ENCODE measurements around the gene DOCK4.
A peak's percentile ranks its signal among the peaks of the same experiment; 100 is the strongest.

DOCK4 gene

GRCh38 chr7:111730476-111731300 lies 475.5 kb downstream of the DOCK4 start:
- DNase-seq = peak; percentile 11
- no peak overlapping the region for H3K18ac ChIP-seq (ENCODE audit: low read depth in 1 of 2, low read length in 2 of 2)
- peaks cover 31 to 36% of the 10 kb centered on the region in 2 experiments for H3K36me3 ChIP-seq (ENCODE audit: control insufficient read depth in 1 of 2, insufficient read depth in 2 of 2, low read depth in 1 of 2, low read length in 2 of 2)
- H2BK12ac ChIP-seq (ENCODE audit: low read length in 2 of 2) = no peak overlapping the region
- no peak overlapping the region for H3K4me3 ChIP-seq (ENCODE audit: insufficient read depth in 1 of 2, low read depth in 1 of 2, low read length in 2 of 2)
- H2AFZ ChIP-seq (ENCODE audit: low read depth, low read length) = no peak overlapping the region
- H4K91ac ChIP-seq (ENCODE audit: low read length) = no peak overlapping the region
- H2BK5ac ChIP-seq (ENCODE audit: low read depth, low read length, poor library complexity, severe bottlenecking) = no peak overlapping the region
- H3K4me2 ChIP-seq (ENCODE audit: low read length, poor library complexity, severe bottlenecking) = no peak overlapping the region
- no peak overlapping the region for H4K8ac ChIP-seq (ENCODE audit: low read length)
- no peak overlapping the region for H3K9ac ChIP-seq (ENCODE audit: low read length)
- no peak overlapping the region for H2BK15ac ChIP-seq (ENCODE audit: low read depth, poor library complexity, severe bottlenecking)
- H3K9me3 ChIP-seq (ENCODE audit: control insufficient read depth, low read length) = no peaks in the 10 kb centered on the region
- H3K4ac ChIP-seq (ENCODE audit: low read depth in 1 of 2, low read length in 2 of 2) = no peak overlapping the region
- H3K4me1 ChIP-seq (ENCODE audit: control insufficient read depth, insufficient read depth, low read depth, low read length) = no peaks in the 10 kb centered on the region
- H3K27me3 ChIP-seq (ENCODE audit: control insufficient read depth in 1 of 2, insufficient read depth in 1 of 2, low read length in 2 of 2) = no peaks in the 10 kb centered on the region
- no peak overlapping the region for H3K14ac ChIP-seq (ENCODE audit: low read length in 2 of 2)
- 97% methylated on average over 13 of the region's 13 CpGs for WGBS
- no peak overlapping the region for H2BK120ac ChIP-seq (ENCODE audit: low read depth, low read length)
- peaks cover 2% of the 10 kb centered on the region for H3K79me1 ChIP-seq (replicated peaks; ENCODE audit: low read length, poor library complexity, severe bottlenecking)
- H3K23ac ChIP-seq (ENCODE audit: low read length in 2 of 2) = no peak overlapping the region
- H2AK5ac ChIP-seq (ENCODE audit: low read length, severe bottlenecking) = no peak overlapping the region
- H3K27ac ChIP-seq (ENCODE audit: low read length, poor library complexity, severe bottlenecking) = no peak overlapping the region

- Histone ChIP-seq H3K14ac (ENCODE audit: low read length in 2 of 2) (no peak overlapping the region), H4K91ac (ENCODE audit: low read length) (no peak overlapping the region), H2AK5ac (ENCODE audit: low read length, severe bottlenecking) (no peak overlapping the region), H2BK12ac (ENCODE audit: low read length in 2 of 2) (no peak overlapping the region), H3K27ac (ENCODE audit: low read length, poor library complexity, severe bottlenecking) (no peak overlapping the region), H2BK5ac (ENCODE audit: low read depth, low read length, poor library complexity, severe bottlenecking) (no peak overlapping the region), H3K79me1 (replicated peaks; ENCODE audit: low read length, poor library complexity, severe bottlenecking) (peaks cover 2% of the 10 kb centered on the region), H2BK15ac (ENCODE audit: low read depth, poor library complexity, severe bottlenecking) (no peak overlapping the region), H4K8ac (ENCODE audit: low read length) (no peak overlapping the region), H3K9me3 (ENCODE audit: control insufficient read depth, low read length) (no peaks in the 10 kb centered on the region), H2BK120ac (ENCODE audit: low read depth, low read length) (no peak overlapping the region), H3K18ac (ENCODE audit: low read depth in 1 of 2, low read length in 2 of 2) (no peak overlapping the region), H3K27me3 (ENCODE audit: control insufficient read depth in 1 of 2, insufficient read depth in 1 of 2, low read length in 2 of 2) (no peaks in the 10 kb centered on the region), H3K4me1 (ENCODE audit: control insufficient read depth, insufficient read depth, low read depth, low read length) (no peaks in the 10 kb centered on the region), H3K4ac (ENCODE audit: low read depth in 1 of 2, low read length in 2 of 2) (no peak overlapping the region), H2AFZ (ENCODE audit: low read depth, low read length) (no peak overlapping the region), H3K4me2 (ENCODE audit: low read length, poor library complexity, severe bottlenecking) (no peak overlapping the region), H3K4me3 (ENCODE audit: insufficient read depth in 1 of 2, low read depth in 1 of 2, low read length in 2 of 2) (no peak overlapping the region), H3K36me3 (ENCODE audit: control insufficient read depth in 1 of 2, insufficient read depth in 2 of 2, low read depth in 1 of 2, low read length in 2 of 2) (peaks cover 33 to 36% of the 10 kb centered on the region in 2 experiments), H3K23ac (ENCODE audit: low read length in 2 of 2) (no peak overlapping the region), H3K9ac (ENCODE audit: low read length) (no peak overlapping the region)
- no peak for DNase-seq
- WGBS = 96% methylated on average over 2 of the region's 6 CpGs
Observed at GRCh38 chr7:111730057-111730456, 476.1 kb downstream of the DOCK4 start.

- 91% methylated on average over 7 of the region's 7 CpGs for WGBS
- Histone ChIP-seq H3K4me1 (ENCODE audit: control insufficient read depth, insufficient read depth, low read depth, low read length) (no peaks in the 10 kb centered on the region), H3K23ac (ENCODE audit: low read length in 2 of 2) (no peak overlapping the region), H3K4me3 (ENCODE audit: insufficient read depth in 1 of 2, low read depth in 1 of 2, low read length in 2 of 2) (no peak overlapping the region), H2BK120ac (ENCODE audit: low read depth, low read length) (no peak overlapping the region), H3K79me1 (replicated peaks; ENCODE audit: low read length, poor library complexity, severe bottlenecking) (peaks cover 2% of the 10 kb centered on the region), H3K27ac (ENCODE audit: low read length, poor library complexity, severe bottlenecking) (no peak overlapping the region), H2BK12ac (ENCODE audit: low read length in 2 of 2) (no peak overlapping the region), H2BK5ac (ENCODE audit: low read depth, low read length, poor library complexity, severe bottlenecking) (no peak overlapping the region), H3K14ac (ENCODE audit: low read length in 2 of 2) (no peak overlapping the region), H2AK5ac (ENCODE audit: low read length, severe bottlenecking) (no peak overlapping the region), H3K18ac (ENCODE audit: low read depth in 1 of 2, low read length in 2 of 2) (no peak overlapping the region), H3K9me3 (ENCODE audit: control insufficient read depth, low read length) (no peaks in the 10 kb centered on the region), H3K27me3 (ENCODE audit: control insufficient read depth in 1 of 2, insufficient read depth in 1 of 2, low read length in 2 of 2) (no peaks in the 10 kb centered on the region), H2AFZ (ENCODE audit: low read depth, low read length) (no peak overlapping the region), H2BK15ac (ENCODE audit: low read depth, poor library complexity, severe bottlenecking) (no peak overlapping the region), H4K8ac (ENCODE audit: low read length) (no peak overlapping the region), H3K9ac (ENCODE audit: low read length) (no peak overlapping the region), H3K4ac (ENCODE audit: low read depth in 1 of 2, low read length in 2 of 2) (no peak overlapping the region), H4K91ac (ENCODE audit: low read length) (no peak overlapping the region), H3K4me2 (ENCODE audit: low read length, poor library complexity, severe bottlenecking) (no peak overlapping the region), H3K36me3 (ENCODE audit: control insufficient read depth in 1 of 2, insufficient read depth in 2 of 2, low read depth in 1 of 2, low read length in 2 of 2) (peaks cover 31 to 36% of the 10 kb centered on the region in 2 experiments)
- DNase-seq = no peak
Observed at GRCh38 chr7:111729483-111729882, 476.7 kb downstream of the DOCK4 start.

- H2BK12ac ChIP-seq (ENCODE audit: low read length in 2 of 2) = no peak overlapping the region
- no peaks in the 10 kb centered on the region for H3K4me1 ChIP-seq (ENCODE audit: control insufficient read depth, insufficient read depth, low read depth, low read length)
- no peak overlapping the region for H3K9ac ChIP-seq (ENCODE audit: low read length)
- no peak overlapping the region for H3K4me2 ChIP-seq (ENCODE audit: low read length, poor library complexity, severe bottlenecking)
- H3K79me1 ChIP-seq (replicated peaks; ENCODE audit: low read length, poor library complexity, severe bottlenecking) = peaks cover 2% of the 10 kb centered on the region
- H2AFZ ChIP-seq (ENCODE audit: low read depth, low read length) = no peak overlapping the region
- no peak overlapping the region for H3K23ac ChIP-seq (ENCODE audit: low read length in 2 of 2)
- H3K14ac ChIP-seq (ENCODE audit: low read length in 2 of 2) = no peak overlapping the region
- no peak overlapping the region for H2BK5ac ChIP-seq (ENCODE audit: low read depth, low read length, poor library complexity, severe bottlenecking)
- no peaks in the 10 kb centered on the region for H3K9me3 ChIP-seq (ENCODE audit: control insufficient read depth, low read length)
- H3K27me3 ChIP-seq (ENCODE audit: control insufficient read depth in 1 of 2, insufficient read depth in 1 of 2, low read length in 2 of 2) = no peaks in the 10 kb centered on the region
- DNase-seq = no peak
- no peak overlapping the region for H4K91ac ChIP-seq (ENCODE audit: low read length)
- WGBS = 96% methylated on average over 16 of the region's 16 CpGs
- no peak overlapping the region for H2BK15ac ChIP-seq (ENCODE audit: low read depth, poor library complexity, severe bottlenecking)
- H2AK5ac ChIP-seq (ENCODE audit: low read length, severe bottlenecking) = no peak overlapping the region
- no peak overlapping the region for H3K4me3 ChIP-seq (ENCODE audit: insufficient read depth in 1 of 2, low read depth in 1 of 2, low read length in 2 of 2)
- H3K4ac ChIP-seq (ENCODE audit: low read depth in 1 of 2, low read length in 2 of 2) = no peak overlapping the region
- no peak overlapping the region for H2BK120ac ChIP-seq (ENCODE audit: low read depth, low read length)
- H3K36me3 ChIP-seq (ENCODE audit: control insufficient read depth in 1 of 2, insufficient read depth in 2 of 2, low read depth in 1 of 2, low read length in 2 of 2) = peaks cover 28 to 30% of the 10 kb centered on the region in 2 experiments
- no peak overlapping the region for H3K18ac ChIP-seq (ENCODE audit: low read depth in 1 of 2, low read length in 2 of 2)
- H3K27ac ChIP-seq (ENCODE audit: low read length, poor library complexity, severe bottlenecking) = no peak overlapping the region
- peak overlapping the region; percentile 17 for H4K8ac ChIP-seq (ENCODE audit: low read length)
Observed at GRCh38 chr7:111728635-111728995, 477.6 kb downstream of the DOCK4 start.
